Inflammatory macrophage treated with lipopolysaccharide for 1 hour (primary cell): ENCODE data around the gene VPS26B.
"Not testable (repeated sequence)": the region's sequence is repeated elsewhere in the genome, so short reads cannot be mapped to it uniquely, and the experiment has no call there.

Source experiments
- DNase-seq, 2 donors: peaks; one replicate each; pipeline ENCODE4 v3.0.0-alpha.2; 2020 to 2022

The VPS26B gene

DNA sequence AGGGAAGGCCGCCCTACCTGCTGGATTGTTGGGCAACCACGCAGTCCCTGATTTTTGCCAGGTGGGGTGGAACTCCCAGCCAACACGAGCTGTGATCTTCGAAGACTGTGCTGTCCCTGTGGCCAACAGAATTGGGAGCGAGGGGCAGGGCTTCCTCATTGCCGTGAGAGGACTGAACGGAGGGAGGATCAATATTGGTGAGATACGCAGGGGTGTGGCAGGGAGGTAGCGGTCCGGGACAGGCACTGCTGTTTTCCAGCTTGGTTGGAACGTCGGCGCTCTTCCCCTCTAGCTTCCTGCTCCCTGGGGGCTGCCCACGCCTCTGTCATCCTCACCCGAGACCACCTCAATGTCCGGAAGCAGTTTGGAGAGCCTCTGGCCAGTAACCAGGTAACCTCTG, 36.5 kb downstream of the VPS26B start:
- no peak for DNase-seq

DNA sequence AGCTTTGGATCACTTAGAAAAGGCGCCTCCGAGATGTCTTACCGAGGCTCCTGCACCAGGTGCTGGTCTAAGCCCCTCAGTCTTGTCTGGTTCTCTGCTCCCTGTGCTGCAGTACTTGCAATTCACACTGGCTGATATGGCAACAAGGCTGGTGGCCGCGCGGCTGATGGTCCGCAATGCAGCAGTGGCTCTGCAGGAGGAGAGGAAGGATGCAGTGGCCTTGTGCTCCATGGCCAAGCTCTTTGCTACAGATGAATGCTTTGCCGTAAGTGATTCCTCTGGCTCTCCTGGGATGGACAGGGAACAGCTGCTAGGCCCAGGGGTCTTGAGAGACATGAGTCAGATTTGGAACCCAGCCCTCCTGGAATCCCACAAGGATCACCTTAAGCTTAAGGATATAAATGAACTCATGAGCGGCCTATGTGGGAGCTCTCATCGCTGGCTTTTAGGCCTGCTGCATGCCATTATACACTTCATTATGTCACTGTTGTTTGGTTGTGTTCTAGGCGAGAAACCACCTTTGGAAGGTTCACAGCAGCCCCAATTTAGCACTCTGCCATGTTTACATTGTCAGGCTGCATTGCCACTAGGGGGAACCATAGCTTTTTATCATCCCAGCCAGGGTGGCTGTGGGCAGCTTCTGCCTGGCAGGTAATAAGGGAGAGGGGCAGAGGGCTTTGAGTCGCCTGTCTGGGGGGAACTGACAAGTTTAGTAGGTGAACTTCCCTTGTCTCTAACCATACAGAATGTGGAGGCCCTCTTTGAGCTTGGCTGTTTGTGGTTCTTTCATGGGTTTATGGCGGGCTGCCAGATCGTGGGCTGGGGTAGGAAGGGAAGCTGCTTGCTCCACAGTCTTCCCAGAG, 37.4 kb downstream of the VPS26B start:
- DNase-seq = peak in 1 of 2 donors; percentile 28

DNA sequence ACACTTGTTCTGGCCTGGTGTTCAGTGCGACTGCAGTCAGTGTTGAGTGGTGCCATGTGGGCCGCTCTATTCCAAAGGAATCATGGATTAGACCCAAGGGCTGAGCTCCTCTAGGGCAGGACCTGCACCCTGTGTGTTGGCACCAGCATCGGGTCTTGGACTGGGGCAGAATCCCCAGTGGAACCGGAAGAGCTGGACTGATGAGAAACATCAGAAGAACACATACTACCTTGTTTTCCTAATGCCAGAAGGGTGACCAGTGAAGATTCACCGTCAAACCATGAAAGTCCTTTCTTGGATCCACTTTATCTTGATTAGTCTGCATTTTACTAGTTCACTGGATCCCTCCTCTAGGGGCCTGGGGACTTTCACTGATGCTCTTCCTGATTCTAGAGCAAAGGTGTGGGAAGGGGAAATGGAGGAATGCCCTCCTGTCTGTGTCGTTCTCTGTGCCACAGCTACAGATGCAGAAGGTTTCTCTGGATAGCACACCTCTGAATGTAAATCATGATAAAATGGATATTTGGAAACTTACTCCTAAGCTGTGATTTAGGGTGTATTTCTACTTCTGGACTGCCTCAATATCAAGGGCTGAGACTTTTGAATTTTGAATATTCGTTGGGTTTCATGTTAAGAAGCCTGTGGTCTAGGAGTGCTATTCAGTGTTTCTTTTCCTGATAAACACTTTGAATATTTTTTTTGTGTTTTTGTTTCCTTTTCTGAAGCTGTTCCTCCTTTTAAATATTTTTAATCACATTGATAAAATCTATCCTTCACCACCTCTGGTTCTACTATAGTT, 40.7 kb downstream of the VPS26B start:
- DNase-seq = no peak

DNA sequence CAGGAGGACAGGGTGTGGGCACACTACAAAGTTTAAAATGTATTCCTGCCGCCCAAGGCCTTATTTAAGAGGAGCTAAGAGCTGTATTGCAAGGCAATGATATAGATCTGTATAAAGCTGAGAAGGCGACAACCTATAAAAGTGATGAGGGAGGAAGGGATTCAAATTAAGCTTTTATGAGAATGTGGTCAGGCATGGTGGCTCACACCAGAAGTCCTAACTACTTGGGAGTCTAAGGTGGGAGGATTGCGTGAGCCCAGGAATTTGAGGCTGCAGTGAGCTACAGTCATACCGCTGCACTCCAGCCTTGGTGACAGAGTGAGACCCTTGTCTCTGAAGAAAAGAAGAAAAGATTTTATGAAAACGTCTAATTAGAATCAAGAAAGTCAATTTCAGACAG, 42.0 kb downstream of the VPS26B start:
- DNase-seq = no peak

DNA sequence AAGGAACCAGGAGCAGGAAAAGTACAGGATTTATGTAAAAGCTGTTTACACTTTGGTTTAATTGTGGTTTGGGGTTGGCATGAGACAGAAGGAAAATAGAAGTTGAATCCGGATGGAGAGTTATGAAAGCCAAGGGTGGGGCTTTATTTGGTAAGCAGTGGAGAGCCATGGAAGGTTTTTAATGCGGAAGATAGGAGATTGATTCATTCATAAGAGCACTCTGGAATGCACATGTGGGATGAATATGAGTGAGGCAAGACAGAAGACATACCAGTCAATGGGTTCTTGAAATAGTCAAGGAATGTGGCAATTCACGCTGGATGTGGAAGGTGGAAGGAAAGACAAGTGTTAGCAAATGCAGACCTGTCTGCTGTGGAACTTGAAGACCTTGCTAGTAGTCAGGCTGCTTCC, 42.4 kb downstream of the VPS26B start:
- DNase-seq = peak; percentile 67 to 68

DNA sequence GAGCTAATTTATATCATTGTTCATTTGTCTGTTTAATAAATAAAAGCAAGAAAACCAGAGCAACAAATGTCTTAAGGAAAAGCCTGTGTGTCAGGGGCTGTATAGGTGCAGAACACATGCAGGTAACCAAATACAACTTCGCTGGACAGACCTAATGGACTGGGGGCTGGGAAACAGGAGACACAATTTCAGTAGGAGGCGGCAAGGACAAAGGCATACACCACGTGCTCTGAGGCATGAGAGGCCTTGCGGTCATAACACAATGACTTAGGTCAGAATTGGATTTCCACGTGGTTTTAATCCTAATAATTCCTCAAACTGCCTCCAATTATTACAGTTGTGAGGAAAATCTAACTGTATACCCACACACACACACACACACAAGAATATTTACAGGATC, 43.0 kb downstream of the VPS26B start:
- no peak for DNase-seq

DNA sequence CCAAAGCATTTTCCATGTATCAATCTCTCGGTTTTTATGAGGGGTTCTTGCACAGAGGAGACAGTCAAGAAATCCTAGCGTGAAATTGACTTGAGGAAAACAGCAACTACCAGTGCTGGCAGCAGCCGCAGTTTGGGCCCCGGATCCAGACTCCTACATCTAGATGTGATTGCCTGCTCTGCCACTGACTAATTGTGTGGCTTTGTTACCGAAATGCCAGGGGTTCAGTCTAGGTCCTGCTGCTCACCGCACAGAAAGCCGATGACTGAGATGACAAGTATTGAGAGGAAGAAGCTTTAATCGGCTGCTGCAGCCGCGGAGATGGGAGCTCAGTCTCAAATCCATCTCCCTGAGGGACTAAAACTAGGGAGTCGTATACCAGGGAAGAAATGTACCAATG, 43.5 kb downstream of the VPS26B start:
- no peak for DNase-seq

DNA sequence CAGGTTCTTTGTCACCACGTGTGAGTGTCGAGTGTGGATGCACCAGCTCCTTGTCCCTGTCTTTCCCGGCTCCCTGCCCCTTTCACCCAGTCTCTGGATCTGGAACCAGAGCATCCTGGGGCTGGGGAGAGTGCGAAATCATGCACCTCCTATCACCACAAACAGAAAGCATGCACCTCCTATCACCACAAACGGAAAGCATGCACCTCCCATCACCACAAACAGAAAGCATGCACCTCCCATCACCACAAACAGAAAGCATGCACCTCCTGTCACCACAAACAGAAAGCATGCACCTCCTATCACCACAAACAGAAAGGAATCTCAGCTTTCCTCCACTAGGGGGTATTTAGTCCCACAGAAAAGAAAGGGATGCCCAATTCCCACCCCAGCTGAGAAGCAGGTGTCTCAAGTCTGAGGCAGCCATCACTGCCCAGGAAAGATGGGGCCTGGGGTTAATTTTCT, 45.8 kb downstream of the VPS26B start:
- DNase-seq = no peak

DNA sequence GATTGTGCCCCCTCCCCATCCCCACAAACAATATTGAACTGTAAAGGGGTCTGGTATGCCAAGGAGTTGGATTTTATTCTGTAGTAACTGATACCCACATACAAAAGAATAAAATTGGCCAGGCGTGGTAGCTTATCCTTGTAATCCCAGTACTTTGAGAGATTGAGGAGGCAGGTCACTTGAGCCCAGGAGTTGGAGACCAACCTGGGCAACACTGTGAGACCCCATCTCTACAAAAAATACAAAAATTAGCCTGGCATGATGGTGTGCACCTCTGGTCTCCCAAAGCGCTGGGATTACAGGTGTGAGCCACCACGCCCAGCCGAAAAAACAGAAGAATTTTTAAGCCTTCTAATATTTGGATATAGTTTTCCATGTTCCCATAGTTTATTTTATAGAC, 47.5 kb downstream of the VPS26B start:
- DNase-seq = no peak

DNA sequence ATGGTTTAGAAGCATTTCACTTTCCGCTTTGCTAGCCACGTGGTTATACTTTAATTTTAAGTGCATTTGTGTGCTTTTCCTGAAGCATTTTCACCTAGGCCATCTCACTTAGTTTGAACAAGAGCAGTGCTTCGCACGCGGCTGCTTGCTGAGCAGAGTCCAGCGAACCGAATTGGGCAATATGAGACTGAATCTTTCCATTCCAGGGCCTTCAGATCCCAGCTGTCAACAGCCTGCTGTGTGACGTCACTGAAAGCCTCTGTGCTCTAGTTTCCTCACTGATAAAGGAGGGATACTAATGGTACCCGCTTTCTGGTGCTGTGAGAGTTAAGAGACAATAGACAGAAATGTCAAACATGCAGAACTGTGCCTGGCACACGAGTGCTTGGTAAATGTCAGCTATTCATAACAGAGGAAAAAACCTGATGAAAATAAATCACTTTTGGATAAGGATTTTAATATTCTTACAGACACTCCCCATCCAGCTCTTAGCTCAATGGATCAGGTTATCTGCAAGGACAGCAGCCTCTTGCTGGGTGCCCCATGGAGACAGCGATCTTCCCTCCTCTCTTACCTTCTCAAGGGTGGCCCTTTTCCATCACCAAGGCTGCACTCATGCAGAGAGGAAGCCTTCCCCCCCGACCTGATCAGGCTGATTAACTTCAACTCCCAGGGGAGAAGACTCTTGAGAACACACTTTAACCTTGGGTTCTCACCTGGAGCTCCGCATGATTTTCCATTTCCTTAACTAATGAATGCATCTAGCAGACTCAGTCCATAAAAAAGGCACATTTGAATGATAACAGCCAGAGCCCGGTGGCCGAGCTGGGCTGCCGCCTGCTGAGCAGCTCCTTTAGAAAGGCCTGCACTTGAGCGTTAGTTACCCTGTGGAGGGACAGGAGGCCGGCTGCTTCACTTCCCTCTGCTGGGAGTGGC, 48.2 kb downstream of the VPS26B start:
- no peak for DNase-seq

DNA sequence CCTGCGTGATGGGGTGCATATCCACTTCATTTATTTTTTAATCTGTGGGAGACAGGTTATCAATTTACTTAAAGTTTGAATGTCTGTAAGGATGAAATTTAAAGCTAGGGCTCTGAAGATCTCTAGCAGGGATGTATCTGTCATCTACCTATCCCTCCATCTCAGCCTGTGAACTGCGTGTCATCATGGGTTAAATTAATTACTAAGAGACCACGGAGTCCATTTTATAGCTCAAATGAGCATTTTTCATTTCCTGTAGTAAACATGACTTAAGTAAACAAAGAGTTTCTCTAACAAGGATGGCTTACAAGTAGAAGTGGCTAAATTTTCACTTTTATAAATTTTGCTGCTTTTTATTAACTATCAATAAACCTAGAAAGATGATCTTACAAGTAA, 48.8 kb downstream of the VPS26B start:
- no peak for DNase-seq

DNA sequence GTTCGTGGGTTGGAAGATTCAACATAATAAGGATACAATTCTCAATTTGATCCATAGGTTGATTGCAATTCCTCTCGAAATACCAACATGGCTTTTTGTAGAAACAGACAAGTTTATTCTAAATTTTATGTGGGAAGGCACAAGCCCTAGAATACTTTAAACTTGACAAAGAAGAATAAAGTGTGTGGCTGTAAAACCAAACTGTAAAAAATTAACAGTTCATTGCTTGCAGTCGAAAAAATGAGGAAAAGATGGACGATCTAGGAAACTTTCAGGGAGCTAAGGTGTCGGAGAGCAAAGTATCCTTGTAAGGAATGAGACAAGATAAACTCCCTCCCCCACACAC, 50.7 kb downstream of the VPS26B start:
- DNase-seq = no peak

DNA sequence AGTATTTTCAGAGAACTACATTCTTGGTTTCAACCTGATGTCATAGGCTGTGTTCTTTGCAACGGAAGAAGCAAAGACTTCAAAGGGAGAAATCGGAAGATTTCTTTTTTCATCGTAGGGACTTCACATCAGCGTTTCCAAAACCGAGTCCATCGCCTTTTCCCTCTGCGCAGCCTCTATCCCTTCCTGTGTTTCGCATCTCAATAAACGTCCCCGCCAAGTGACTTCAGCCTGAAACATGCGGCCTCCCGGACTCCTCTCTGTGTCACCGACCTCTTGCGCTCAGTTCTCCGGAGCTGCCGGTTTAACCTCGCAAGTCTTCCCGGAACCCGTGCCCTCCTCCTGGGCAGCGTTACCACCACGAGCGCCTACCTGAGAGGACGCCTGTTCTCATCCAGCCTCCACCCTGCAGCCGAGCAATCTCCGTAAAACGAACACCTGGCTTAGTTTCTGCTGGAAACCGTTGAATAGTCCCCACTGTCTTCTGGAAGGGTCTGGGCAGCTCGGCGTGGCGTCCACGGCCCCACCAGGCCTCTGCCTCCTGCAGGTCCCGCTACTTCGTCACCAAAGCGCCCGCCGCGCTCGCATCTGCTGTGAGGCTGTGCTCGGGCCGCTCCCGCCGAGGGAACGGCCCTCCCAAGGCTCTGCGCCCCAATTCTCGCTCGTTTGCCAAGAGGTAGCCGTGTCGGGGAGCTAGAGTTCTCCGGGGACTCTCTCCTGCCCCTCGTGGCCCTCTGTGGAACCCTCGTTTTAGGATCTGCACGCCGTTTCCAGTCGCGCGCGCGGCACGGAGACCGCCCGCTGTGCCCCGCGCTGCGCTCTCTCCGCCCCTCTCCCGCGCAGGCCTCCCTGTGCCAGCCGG, 51.3 kb downstream of the VPS26B start, which contains the start of gene GLB1L3:
Gene GLB1L3, plus strand, starts transcription at position 846 of the 862 bp plus-strand sequence. CDS start 362 bp downstream, outside the sequence.
- DNase-seq = peak in 1 of 2 donors; percentile 36

DNA sequence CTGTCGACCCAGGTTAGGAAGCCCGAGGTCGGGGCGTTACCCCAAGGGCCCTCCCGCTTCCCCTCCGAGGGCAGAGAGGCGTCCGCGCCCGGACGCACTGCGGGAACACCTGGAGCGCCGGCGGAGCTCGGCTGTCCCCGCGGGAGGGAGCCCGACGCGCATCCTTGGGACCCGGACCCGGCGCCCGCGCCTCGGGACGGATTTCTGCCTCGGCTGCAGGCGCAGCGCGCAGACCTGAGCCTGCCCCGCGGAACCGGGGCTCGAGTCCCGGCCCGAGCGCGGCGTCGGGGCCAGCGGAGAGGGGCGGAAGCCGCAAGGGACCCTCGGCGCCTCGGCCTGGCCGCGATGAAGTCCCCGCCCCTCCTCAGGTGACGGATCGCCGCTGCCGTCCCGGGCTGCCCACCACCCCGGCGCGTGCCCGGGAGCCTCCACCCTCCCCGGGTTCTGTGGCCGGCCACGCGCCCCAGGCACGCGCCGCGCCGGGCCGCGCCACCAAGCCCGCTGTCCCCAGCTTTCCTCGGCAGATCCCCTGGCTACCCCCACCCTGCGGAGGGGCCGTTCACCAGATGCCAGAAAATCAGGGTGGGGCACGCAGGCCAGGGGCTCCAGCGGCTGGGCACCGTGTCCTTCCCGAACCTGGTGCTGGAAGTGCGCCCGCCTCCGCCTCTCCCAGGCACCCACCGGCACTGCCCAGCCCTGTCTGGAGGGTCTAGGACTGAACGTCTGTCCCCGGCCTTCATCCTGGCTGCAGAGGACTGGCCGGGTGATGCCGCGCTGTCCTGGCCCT, 52.1 kb downstream of the VPS26B start:
- DNase-seq = no peak

DNA sequence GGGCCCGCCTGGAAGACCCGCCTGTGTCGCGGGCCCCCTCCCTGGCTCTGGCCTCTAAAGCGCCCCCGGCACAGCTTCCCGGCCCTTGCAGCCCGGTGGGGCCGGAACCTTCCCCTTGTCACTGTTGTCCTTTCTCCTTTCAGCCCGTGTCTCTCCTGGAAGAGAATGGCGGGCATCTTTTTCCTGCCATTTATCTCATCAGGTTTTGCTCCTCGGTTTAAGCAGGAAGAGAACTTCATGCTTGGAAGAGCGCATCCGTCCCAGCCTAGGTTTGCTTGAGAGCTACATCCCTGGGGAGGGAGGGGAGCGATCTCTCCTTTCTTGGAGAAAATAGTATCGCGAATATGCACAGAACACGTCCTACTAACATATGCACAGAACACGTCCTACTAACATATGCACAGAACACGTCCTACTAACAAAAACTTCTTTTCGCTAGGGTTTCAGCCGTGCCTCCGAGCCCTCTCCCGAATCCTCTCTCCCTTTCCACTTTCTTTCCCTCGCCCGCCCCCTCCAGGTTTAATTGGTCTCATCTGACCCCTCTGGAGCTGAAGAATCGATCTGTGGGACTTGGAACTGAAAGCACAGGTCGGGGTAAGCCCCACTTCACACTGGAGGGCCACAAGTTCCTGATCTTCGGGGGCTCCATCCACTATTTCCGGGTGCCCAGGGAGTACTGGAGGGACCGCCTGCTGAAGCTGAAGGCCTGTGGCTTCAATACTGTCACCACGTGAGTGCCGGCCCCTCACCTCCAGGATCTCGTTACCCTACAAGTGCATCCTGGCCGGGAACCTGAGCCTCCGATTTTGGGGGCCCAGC, 52.9 kb downstream of the VPS26B start:
- DNase-seq = no peak

DNA sequence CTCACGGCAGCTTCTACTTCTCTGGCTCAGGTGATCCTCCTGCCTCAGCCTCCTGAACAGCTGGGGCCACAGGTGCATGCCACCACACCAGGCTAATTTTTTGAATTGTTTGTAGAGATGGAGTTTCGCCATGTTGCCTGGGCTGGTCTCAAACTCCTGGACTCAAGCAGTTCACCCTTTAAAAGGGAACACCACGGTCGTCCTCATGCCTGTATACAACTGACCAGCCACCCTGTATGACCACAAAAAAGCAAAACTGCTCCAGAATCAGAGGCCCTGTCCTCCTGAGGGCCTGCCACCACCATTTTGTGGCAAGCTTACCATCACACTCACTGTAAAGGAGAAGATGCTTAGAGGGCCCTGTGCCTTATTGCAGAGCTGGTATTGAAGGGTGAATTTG, 53.9 kb downstream of the VPS26B start:
- no peak for DNase-seq

DNA sequence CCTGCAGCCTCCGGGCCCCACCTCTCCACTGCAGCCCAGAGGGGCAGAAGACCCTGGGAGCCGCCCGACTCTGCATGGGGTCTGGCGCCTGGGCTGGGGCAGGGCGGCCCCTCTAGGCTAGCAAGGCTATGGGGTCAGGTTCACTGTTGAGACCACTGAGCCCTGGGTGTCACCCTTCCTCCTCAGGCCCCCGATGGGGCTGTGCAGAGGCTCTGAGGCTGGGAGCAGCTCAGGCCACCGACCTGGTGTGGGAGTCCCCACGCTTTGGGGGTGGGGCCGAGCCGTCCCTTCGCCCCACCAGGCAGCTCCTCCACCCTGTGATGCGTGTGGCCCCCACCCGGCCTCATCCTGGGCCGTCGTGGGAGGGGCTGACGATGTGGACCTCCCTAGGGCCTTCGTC, 57.2 kb downstream of the VPS26B start:
- not testable (repeated sequence) for DNase-seq

DNA sequence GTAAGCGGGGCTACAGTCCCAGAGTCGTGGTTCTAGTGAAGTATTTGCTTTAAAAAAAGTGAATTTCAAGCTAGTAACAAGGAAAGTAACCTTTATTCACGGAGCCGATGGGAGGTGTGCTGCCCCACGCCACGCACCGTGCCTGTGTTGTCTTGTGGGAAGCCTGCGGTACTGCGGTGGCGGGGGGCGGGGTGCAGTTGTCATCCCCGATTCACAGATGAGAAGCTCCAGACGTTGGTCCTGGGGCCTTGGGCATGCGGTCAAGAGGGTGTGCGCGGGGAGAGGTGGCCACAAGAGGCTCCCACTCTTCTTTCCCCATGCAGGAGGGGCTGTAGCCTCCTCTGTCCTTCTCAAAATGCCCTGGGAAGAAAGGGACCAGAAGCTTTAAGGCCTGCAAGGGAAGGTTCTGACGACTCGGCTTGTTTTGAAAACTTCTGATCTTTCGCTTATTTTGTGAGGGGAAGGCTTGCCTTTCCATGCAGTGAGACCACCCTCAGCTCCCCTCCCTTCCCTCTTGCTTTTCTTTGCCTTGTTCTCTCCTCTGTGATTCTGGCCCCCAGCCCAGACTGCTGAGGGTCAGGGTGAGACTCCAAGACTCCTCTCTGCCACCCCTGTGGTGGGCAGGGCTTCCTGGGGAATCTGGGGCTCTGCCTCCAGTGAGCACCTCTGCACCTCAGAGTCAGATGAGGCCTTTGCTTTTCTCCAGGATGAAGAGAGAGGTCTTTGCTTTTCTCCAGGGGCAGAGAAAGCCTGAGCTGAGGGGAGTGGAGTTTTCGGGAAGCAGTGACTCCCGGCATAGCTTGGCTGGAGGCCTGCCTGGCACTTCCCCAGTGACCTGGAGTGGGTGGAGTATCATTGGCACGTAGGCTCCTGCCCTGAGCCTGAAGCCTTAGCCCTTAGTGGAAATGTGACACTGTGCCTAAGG, 57.9 kb downstream of the VPS26B start:
- no peak for DNase-seq
